Measurements from ENCODE around the gene PLCL2.

DNA sequence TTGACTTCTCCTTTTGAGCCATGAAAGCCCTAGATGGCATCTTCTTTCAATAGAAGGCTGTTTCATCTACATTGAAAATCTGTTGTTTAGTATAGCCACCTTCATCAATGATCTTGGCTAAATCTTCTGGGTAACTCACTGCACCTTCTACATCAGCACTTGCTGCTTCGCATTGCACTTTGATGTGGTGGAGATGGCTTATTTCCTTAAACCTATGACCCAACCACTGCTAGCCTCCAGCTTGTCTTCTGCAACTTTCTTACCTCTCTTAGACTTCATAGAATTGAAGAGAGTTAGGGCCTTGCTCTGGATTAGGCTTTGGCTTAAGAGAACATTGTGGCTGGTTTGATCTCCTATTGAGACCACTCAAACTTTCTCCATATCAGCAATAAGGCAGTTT lies 189.8 kb downstream of the PLCL2 start:
- TF ChIP-seq CTCF (IDR thresholded peaks at IDR 0.05) (no peak), POLR2AphosphoS5 (IDR thresholded peaks at IDR 0.05; ENCODE audit: insufficient read depth in 1 of 2, low read depth in 1 of 2) (no peak)

Measured in vagina (tissue), 2 donors.